CD4-positive, alpha-beta memory T cell (primary cell): ENCODE data around the gene POU2F2. TPM values are rescaled to one million over a fixed set of nuclear protein-coding genes. Genes with fewer than 3 reads are reported as not detected.

Experiments
- CTCF ChIA-PET: fragments of 350-600 bp; sonication (Branson Sonifier 250); formaldehyde crosslinking; loops from one replicate; lab custom pipeline; 2021; ENCODE audit warnings: inconsistent platforms; ENCODE audit not compliant: partially characterized antibody; lab: Charles Lee
- POLR2A ChIA-PET: fragments of 350-600 bp; sonication (Branson Sonifier 250); formaldehyde crosslinking; loops from one replicate; lab custom pipeline; 2021; ENCODE audit not compliant: partially characterized antibody; lab: Charles Lee
- DNase-seq, 5 donors: peaks; one replicate each; pipeline versions ENCODE4 v3.0.0 to v3.0.0-alpha.2; 2020 to 2022; ENCODE audit warnings: mixed read lengths in 1 of 5
- H3K27ac ChIP-seq: one replicate; pipeline ENCODE4 v1.7.0; 2013; ENCODE audit warnings: low read depth, low read length
- H3K27me3 ChIP-seq: 2 replicates; pipeline ENCODE4 v1.7.0; 2013; ENCODE audit warnings: mild to moderate bottlenecking, low read length, moderate library complexity; ENCODE audit not compliant: insufficient read depth
- H3K36me3 ChIP-seq: 2 replicates; pipeline ENCODE4 v1.7.0; 2013; ENCODE audit warnings: mild to moderate bottlenecking, low read length, moderate library complexity; ENCODE audit not compliant: insufficient read depth
- H3K4me1 ChIP-seq: 2 replicates; pipeline ENCODE4 v1.7.0; 2013; ENCODE audit warnings: mild to moderate bottlenecking, low read length, moderate library complexity; ENCODE audit not compliant: insufficient read depth
- H3K4me3 ChIP-seq, 2 donors: one replicate each; pipeline ENCODE4 v1.7.0; 2013; ENCODE audit warnings: low read length in 2 of 2, mild to moderate bottlenecking in 1 of 2
- H3K9me3 ChIP-seq, 2 donors: one replicate each; pipeline ENCODE4 v1.7.0; 2013; ENCODE audit warnings: low read length in 2 of 2, control low read depth in 1 of 2; ENCODE audit not compliant: control insufficient read depth in 1 of 2
- H3K27ac Mint-ChIP-seq, 7 donors: one replicate each; pipeline ENCODE4 v1.8.0; 2020 to 2021; ENCODE audit warnings: mixed read lengths in 7 of 7, mild to moderate bottlenecking in 6 of 7, inconsistent platforms in 3 of 7, moderate library complexity in 3 of 7
- H3K27me3 Mint-ChIP-seq, 2 donors: one replicate each; pipeline ENCODE4 v1.8.0; 2020 to 2021; ENCODE audit warnings: mixed read lengths in 2 of 2
- H3K36me3 Mint-ChIP-seq, 2 donors: one replicate each; pipeline ENCODE4 v1.8.0; 2020 to 2021; ENCODE audit warnings: mixed read lengths in 2 of 2, inconsistent platforms in 1 of 2, mild to moderate bottlenecking in 1 of 2
- H3K4me1 Mint-ChIP-seq, 4 donors: one replicate each; pipeline ENCODE4 v1.8.0; 2020 to 2021; ENCODE audit warnings: mixed read lengths in 4 of 4, mild to moderate bottlenecking in 1 of 4
- H3K4me3 Mint-ChIP-seq, 8 donors: one replicate each; pipeline ENCODE4 v1.8.0; 2020 to 2021; ENCODE audit warnings: mixed read lengths in 8 of 8, mild to moderate bottlenecking in 7 of 8, moderate library complexity in 6 of 8, inconsistent platforms in 3 of 8
- H3K9me3 Mint-ChIP-seq, 8 donors: one replicate each; pipeline ENCODE4 v1.8.0; 2020 to 2021; ENCODE audit warnings: mixed read lengths in 8 of 8, mild to moderate bottlenecking in 5 of 8, inconsistent platforms in 3 of 8, moderate library complexity in 1 of 8
- intact Hi-C: fragments of 100-400 bp; cut with micrococcal nuclease; formaldehyde crosslinking; loops from one replicate; pipeline ENCODE4 v1.15.1; 2023
- microRNA-seq: library from miRNA; unstranded; fragments of <30 nt; microRNA quantifications from one replicate; pipeline ENCODE4 v1.2.0, GENCODE V29; 2021; ENCODE audit warnings: borderline replicate concordance, borderline number of aligned reads, borderline microRNAs expressed, mixed read lengths
- polyA plus RNA-seq, 2 donors: library from polyadenylated mRNA; unstranded; fragments of 300-500 nt; fragmentation: Illumina TruSeq; gene quantifications; one replicate each; pipeline ENCODE4 v1.2.3, GENCODE V29; 2021
- total RNA-seq, 2 experiments: library from RNA; stranded (reverse); gene quantifications; one replicate each; pipeline ENCODE4 v1.2.3, GENCODE V29; 2021

POU2F2 gene
- total and polyA plus RNA-seq, 4 experiments from 2014 or later = 3.1 to 69.3 (median 45.6) TPM

DNA sequence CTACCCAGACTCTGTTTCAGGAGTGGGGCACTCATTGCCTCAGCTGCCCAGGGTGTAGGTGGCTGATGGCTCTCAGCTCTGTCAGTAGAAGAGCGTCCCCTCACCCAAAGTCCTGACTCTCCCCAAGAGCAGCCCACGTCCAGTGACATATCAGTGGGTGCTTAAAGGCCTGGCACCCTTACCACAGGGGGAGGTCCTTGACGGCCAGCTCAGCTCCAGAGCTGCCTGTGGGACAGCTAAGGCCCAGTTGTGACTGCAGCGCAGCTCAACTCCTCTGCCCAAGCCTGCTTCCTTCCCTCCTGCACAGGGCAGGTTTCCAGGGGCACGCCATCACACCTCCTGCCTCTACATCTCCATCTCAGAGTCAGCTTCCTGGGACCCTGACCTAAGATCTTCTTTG is 94.6 kb downstream of the POU2F2 start:
- Histone ChIP-seq H3K27ac (no peak overlapping the region), H3K4me1 (no peaks in the 10 kb centered on the region), H3K4me3 (no peak overlapping the region), H3K36me3 (no peaks in the 10 kb centered on the region), H3K9me3 (no peaks in the 10 kb centered on the region), H3K27me3 (no peaks in the 10 kb centered on the region)
- Mint-ChIP-seq H3K4me3 (no peak overlapping the region), H3K27me3 (peaks cover 4 to 6% of the 10 kb centered on the region in 2 donors), H3K4me1 (peaks cover 0 to 4% (median 2%) of the 10 kb centered on the region in 4 donors), H3K27ac (no peak overlapping the region), H3K36me3 (no peaks in the 10 kb centered on the region), H3K9me3 (no peaks in the 10 kb centered on the region)
- ChIA-PET CTCF (interaction anchor here (0.9 kb wide), 1 partner anchor 11 kb away, joined by 3 read pairs; no protein-coding TSS in a partner anchor), POLR2A (no interaction called here)
- DNase-seq = no peak
- intact Hi-C loops = no loop called here

Small RNAs within 50 kb of the gene (microRNA-seq; reads per million reads assigned to microRNA genes)
- gene MIR4323 = not detected

Other genes starting within 250 kb of the POU2F2 start
- 100 to 1,000 TPM; 956 to 992 TPM for gene ARHGEF1, start 249.3 kb downstream of the POU2F2 start, total RNA-seq
- 100 to 1,000 TPM; 140 to 325 TPM for gene ARHGEF1, start 249.3 kb downstream of the POU2F2 start, polyA plus RNA-seq
- 1 to 10 TPM; 6.6 to 9.2 TPM for gene ERFL, start 204.0 kb downstream of the POU2F2 start, total RNA-seq
- under 1 TPM in 1 of 2 donors, not detected in 1; 0.11 TPM for gene ERFL, start 204.0 kb downstream of the POU2F2 start, polyA plus RNA-seq
- 100 to 1,000 TPM in 1 of 2 experiments, 10 to 100 TPM in 1; 97.4 to 100 TPM for gene RABAC1, start 173.1 kb downstream of the POU2F2 start, total RNA-seq
- gene RABAC1, start 173.1 kb downstream of the POU2F2 start, polyA plus RNA-seq = 100 to 1,000 TPM; 198 to 256 TPM
- gene ATP1A3, start 138.2 kb downstream of the POU2F2 start, total RNA-seq = 1 to 10 TPM; 2.7 to 3.5 TPM
- under 1 TPM; 0.89 to 0.95 TPM for gene ATP1A3, start 138.2 kb downstream of the POU2F2 start, polyA plus RNA-seq
- under 1 TPM; 0.12 to 0.17 TPM for gene GRIK5, start 62.2 kb downstream of the POU2F2 start, total RNA-seq
- gene GRIK5, start 62.2 kb downstream of the POU2F2 start, polyA plus RNA-seq = not detected
- gene ZNF574, start 56.3 kb downstream of the POU2F2 start, total RNA-seq = 10 to 100 TPM; 25.1 to 26.0 TPM
- gene ZNF574, start 56.3 kb downstream of the POU2F2 start, polyA plus RNA-seq = 10 to 100 TPM; 14.8 to 24.6 TPM
- gene DEDD2, start 85.2 kb upstream of the POU2F2 start, total RNA-seq = 10 to 100 TPM; 68.4 to 71.5 TPM
- 100 to 1,000 TPM; 141 to 162 TPM for gene DEDD2, start 85.2 kb upstream of the POU2F2 start, polyA plus RNA-seq
- gene ZNF526, start 87.9 kb upstream of the POU2F2 start, total RNA-seq = 10 to 100 TPM; 26.7 to 28.8 TPM
- gene ZNF526, start 87.9 kb upstream of the POU2F2 start, polyA plus RNA-seq = 10 to 100 TPM in 1 of 2 donors, 1 to 10 TPM in 1; 2.3 to 10.2 TPM
- 10 to 100 TPM; 36.4 to 38.9 TPM for gene GSK3A, start 110.2 kb upstream of the POU2F2 start, total RNA-seq
- gene GSK3A, start 110.2 kb upstream of the POU2F2 start, polyA plus RNA-seq = 10 to 100 TPM; 10.0 to 23.6 TPM
- 10 to 100 TPM; 38.5 to 39.9 TPM for gene ERF, start 122.7 kb upstream of the POU2F2 start, total RNA-seq
- gene ERF, start 122.7 kb upstream of the POU2F2 start, polyA plus RNA-seq = 1 to 10 TPM; 2.7 to 3.7 TPM
- gene CIC, start 136.8 kb upstream of the POU2F2 start, total RNA-seq = 10 to 100 TPM; 81.6 to 82.6 TPM
- gene CIC, start 136.8 kb upstream of the POU2F2 start, polyA plus RNA-seq = 1 to 10 TPM in 1 of 2 donors, not detected in 1; 3.5 TPM
- gene PRR19, start 169.7 kb upstream of the POU2F2 start, total RNA-seq = under 1 TPM; 0.28 to 0.64 TPM
- under 1 TPM; 0.48 to 0.85 TPM for gene PRR19, start 169.7 kb upstream of the POU2F2 start, polyA plus RNA-seq
- 10 to 100 TPM; 17.0 to 17.2 TPM for gene PAFAH1B3, start 170.2 kb upstream of the POU2F2 start, total RNA-seq
- 10 to 100 TPM; 35.0 to 43.7 TPM for gene PAFAH1B3, start 170.2 kb upstream of the POU2F2 start, polyA plus RNA-seq
- not detected for gene TMEM145, start 180.9 kb upstream of the POU2F2 start, total RNA-seq
- gene TMEM145, start 180.9 kb upstream of the POU2F2 start, polyA plus RNA-seq = not detected
- gene MEGF8, start 193.2 kb upstream of the POU2F2 start, total RNA-seq = 1 to 10 TPM; 8.6 to 9.5 TPM
- gene MEGF8, start 193.2 kb upstream of the POU2F2 start, polyA plus RNA-seq = under 1 TPM; 0.09 to 0.42 TPM